Hepatocyte (in vitro differentiated cells): Measurements from ENCODE around the gene GEN1. TPM values are rescaled to one million over a fixed set of nuclear protein-coding genes. Genes with fewer than 3 reads are reported as not detected.

ENCODE experiments used
- DNase-seq: peaks from one replicate; pipeline ENCODE4 v3.0.0-alpha.2; 2016; ENCODE audit warnings: low spot score
- H2AFZ ChIP-seq: fragments of 200-600 bp; sonication (generic); 2 replicates; pipeline ENCODE4 v1.6.0; 2016; ENCODE audit warnings: antibody characterized with exemption, mild to moderate bottlenecking
- H3K27ac ChIP-seq: fragments of 200-600 bp; sonication (generic); 2 replicates; pipeline ENCODE4 v1.5.1; 2016; ENCODE audit warnings: mild to moderate bottlenecking
- H3K27me3 ChIP-seq: fragments of 200-600 bp; sonication (generic); 2 replicates; pipeline ENCODE4 v1.6.1; 2016
- H3K36me3 ChIP-seq: fragments of 200-600 bp; sonication (generic); replicated peaks from 2 replicates; pipeline ENCODE4 v1.5.1; 2016; ENCODE audit warnings: low read depth; ENCODE audit not compliant: insufficient read depth
- H3K4me1 ChIP-seq: fragments of 200-600 bp; sonication (generic); 2 replicates; pipeline ENCODE4 v1.5.1; 2016; ENCODE audit warnings: mild to moderate bottlenecking, moderate library complexity; ENCODE audit not compliant: insufficient read depth
- H3K4me2 ChIP-seq: fragments of 200-600 bp; sonication (generic); 2 replicates; pipeline ENCODE4 v1.6.0; 2016
- H3K4me3 ChIP-seq: fragments of 200-600 bp; sonication (generic); 2 replicates; pipeline ENCODE4 v1.5.1; 2016; ENCODE audit warnings: mild to moderate bottlenecking
- H3K79me2 ChIP-seq: fragments of 200-600 bp; sonication (generic); 2 replicates; pipeline ENCODE4 v1.6.0; 2017; ENCODE audit warnings: mild to moderate bottlenecking
- H3K9me2 ChIP-seq: fragments of 200-600 bp; sonication (generic); replicated peaks from 2 replicates; pipeline ENCODE4 v1.6.0; 2017; ENCODE audit warnings: mild to moderate bottlenecking; ENCODE audit not compliant: insufficient read depth
- H3K9me3 ChIP-seq: fragments of 200-600 bp; sonication (generic); 2 replicates; pipeline ENCODE4 v1.5.1; 2016; ENCODE audit warnings: low read depth, mild to moderate bottlenecking
- H4K20me1 ChIP-seq: fragments of 200-600 bp; sonication (generic); 2 replicates; pipeline ENCODE4 v1.6.0; 2016; ENCODE audit warnings: mild to moderate bottlenecking; ENCODE audit not compliant: insufficient read depth, poor library complexity, severe bottlenecking
- EZH2 ChIP-seq: fragments of 200-600 bp; sonication (generic); IDR thresholded peaks from 2 replicates; pipeline ENCODE4 v1.6.1; 2016; ENCODE audit warnings: antibody characterized with exemption, mild to moderate bottlenecking, borderline replicate concordance
- EZH2phosphoT487 ChIP-seq: fragments of 200-600 bp; sonication (generic); IDR thresholded peaks from one replicate; pipeline ENCODE4 v1.6.1; 2018; ENCODE audit warnings: antibody characterized with exemption, mild to moderate bottlenecking, low read depth, moderate library complexity; ENCODE audit not compliant: unreplicated experiment, severe bottlenecking
- WGBS: methylation state at CpG from one replicate; pipeline ENCODE4 v1.1.6; 2016; ENCODE audit warnings: low lambda C conversion rate; ENCODE audit errors: missing lambda C conversion rate; 5-methylcytosine and 5-hydroxymethylcytosine counted together
- polyA plus RNA-seq: library from polyadenylated mRNA; unstranded; fragments of >200 nt; fragmentation: Nextera tagmentation; extraction: Ambion mirVana; gene quantifications from 2 replicates; pipeline ENCODE4 v1.2.1, GENCODE V29; 2016
- total RNA-seq: library from RNA; depleted of rRNA; stranded (reverse); fragments of >200 nt; gene quantifications from 2 replicates; pipeline ENCODE4 v1.2.3, GENCODE V29; 2014
- TF ChIP-seq, protein P1 (sequence below): fragments of 200-600 bp; sonication (generic); IDR thresholded peaks from 2 replicates; pipeline ENCODE4 v1.5.1; 2016; ENCODE audit warnings: antibody characterized with exemption, mild to moderate bottlenecking; ENCODE audit not compliant: poor library complexity

GEN1 gene
- total and polyA plus RNA-seq, 2 experiments from 2014 or later: 3.2 to 15.7 TPM

GRCh38 chr2:17758118-17758517 lies 4.2 kb downstream of the GEN1 start:
- H3K27ac ChIP-seq: no peak overlapping the region
- H3K27me3 ChIP-seq: no peaks in the 10 kb centered on the region
- H3K4me3 ChIP-seq: no peak overlapping the region
- peaks cover 8% of the 10 kb centered on the region for H3K4me1 ChIP-seq
- no peak for DNase-seq
- no peak overlapping the region for H2AFZ ChIP-seq
- no peak for TF ChIP-seq EZH2phosphoT487
- TF ChIP-seq, protein P1, sequence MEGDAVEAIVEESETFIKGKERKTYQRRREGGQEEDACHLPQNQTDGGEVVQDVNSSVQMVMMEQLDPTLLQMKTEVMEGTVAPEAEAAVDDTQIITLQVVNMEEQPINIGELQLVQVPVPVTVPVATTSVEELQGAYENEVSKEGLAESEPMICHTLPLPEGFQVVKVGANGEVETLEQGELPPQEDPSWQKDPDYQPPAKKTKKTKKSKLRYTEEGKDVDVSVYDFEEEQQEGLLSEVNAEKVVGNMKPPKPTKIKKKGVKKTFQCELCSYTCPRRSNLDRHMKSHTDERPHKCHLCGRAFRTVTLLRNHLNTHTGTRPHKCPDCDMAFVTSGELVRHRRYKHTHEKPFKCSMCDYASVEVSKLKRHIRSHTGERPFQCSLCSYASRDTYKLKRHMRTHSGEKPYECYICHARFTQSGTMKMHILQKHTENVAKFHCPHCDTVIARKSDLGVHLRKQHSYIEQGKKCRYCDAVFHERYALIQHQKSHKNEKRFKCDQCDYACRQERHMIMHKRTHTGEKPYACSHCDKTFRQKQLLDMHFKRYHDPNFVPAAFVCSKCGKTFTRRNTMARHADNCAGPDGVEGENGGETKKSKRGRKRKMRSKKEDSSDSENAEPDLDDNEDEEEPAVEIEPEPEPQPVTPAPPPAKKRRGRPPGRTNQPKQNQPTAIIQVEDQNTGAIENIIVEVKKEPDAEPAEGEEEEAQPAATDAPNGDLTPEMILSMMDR: no peak
- TF ChIP-seq EZH2: no peak
- no peaks in the 10 kb centered on the region for H4K20me1 ChIP-seq
- 90% methylated on average over 3 of the region's 3 CpGs for WGBS
- no peak overlapping the region for H3K4me2 ChIP-seq
- H3K79me2 ChIP-seq: peaks cover 50% of the 10 kb centered on the region
- no peaks in the 10 kb centered on the region for H3K9me2 ChIP-seq
- no peaks in the 10 kb centered on the region for H3K9me3 ChIP-seq
- no peaks in the 10 kb centered on the region for H3K36me3 ChIP-seq

GRCh38 chr2:17759805-17760204 lies 5.9 kb downstream of the GEN1 start:
- Histone ChIP-seq H3K4me3 (no peak overlapping the region), H3K4me1 (peaks cover 5% of the 10 kb centered on the region), H3K27me3 (no peaks in the 10 kb centered on the region), H3K9me2 (no peaks in the 10 kb centered on the region), H3K27ac (no peak overlapping the region), H3K9me3 (no peaks in the 10 kb centered on the region), H2AFZ (no peak overlapping the region), H3K79me2 (peaks cover 45% of the 10 kb centered on the region), H3K36me3 (no peaks in the 10 kb centered on the region), H3K4me2 (no peak overlapping the region), H4K20me1 (no peaks in the 10 kb centered on the region)
- TF ChIP-seq EZH2 (no peak), EZH2phosphoT487 (no peak)
- TF ChIP-seq, protein P1: no peak
- WGBS: 100% methylated on average over 2 of the region's 2 CpGs
- DNase-seq: no peak

DNA sequence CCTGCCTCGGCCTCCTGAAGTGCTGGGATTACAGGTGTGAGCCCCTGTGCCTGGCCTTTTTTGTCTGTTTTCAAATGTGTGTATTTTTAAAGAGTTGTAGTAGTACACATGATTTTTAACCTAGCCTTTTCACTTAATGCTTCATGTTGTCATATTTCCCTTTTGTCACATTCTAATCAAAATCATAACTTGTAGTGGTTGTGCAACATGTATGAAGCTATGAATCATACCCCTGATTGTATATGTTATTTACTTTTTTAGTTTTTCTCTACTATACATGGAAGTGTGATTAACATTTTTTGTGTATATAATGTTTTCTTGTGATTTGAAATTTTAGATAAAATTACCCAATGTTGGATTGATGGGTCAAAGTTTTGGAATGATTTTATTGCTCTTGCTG lies 8.5 kb downstream of the GEN1 start:
- 100% methylated on average over 1 of the region's 1 CpG for WGBS
- Histone ChIP-seq H2AFZ (no peak overlapping the region), H3K4me1 (no peaks in the 10 kb centered on the region)

More for the DNA sequence above, 8.5 kb downstream of the GEN1 start:
- Histone ChIP-seq H3K4me2 (no peak overlapping the region), H3K36me3 (no peaks in the 10 kb centered on the region), H3K79me2 (peaks cover 21% of the 10 kb centered on the region), H3K9me3 (no peaks in the 10 kb centered on the region), H3K27ac (no peak overlapping the region), H3K9me2 (no peaks in the 10 kb centered on the region), H3K27me3 (no peaks in the 10 kb centered on the region), H3K4me3 (no peak overlapping the region), H4K20me1 (no peaks in the 10 kb centered on the region)
- TF ChIP-seq EZH2 (no peak), EZH2phosphoT487 (no peak)
- TF ChIP-seq, protein P1: no peak
- no peak for DNase-seq
